HG02973 (cell line): ENCODE results near the gene STAT6.

Experiments
- ATAC-seq: cut with Tn5 transposase; IDR thresholded peaks from one replicate; pipeline ENCODE4 v1.9.1; 2021; ENCODE audit warnings: moderate library complexity; ENCODE audit not compliant: unreplicated experiment

Gene STAT6

GRCh38 chr12:57051011-57051410 is 60.2 kb downstream of the STAT6 start:
- ATAC-seq = no peak

GRCh38 chr12:57049890-57050289 is 61.3 kb downstream of the STAT6 start, which contains the start of gene MYO1A:
Gene MYO1A, minus strand, starts transcription at chr12:57050129. Its CDS starts 1,806 bp downstream, at chr12:57048323.
- ATAC-seq = no peak

GRCh38 chr12:57049119-57049446 is 62.1 kb downstream of the STAT6 start:
- ATAC-seq = no peak

GRCh38 chr12:57048423-57049118 is 62.6 kb downstream of the STAT6 start:
- no peak for ATAC-seq

- ATAC-seq = no peak
Observed at GRCh38 chr12:57047981-57048380, 63.2 kb downstream of the STAT6 start.

GRCh38 chr12:57046947-57047890 is 63.9 kb downstream of the STAT6 start:
- ATAC-seq = no peak

- no peak for ATAC-seq
Observed at GRCh38 chr12:57046086-57046791, 64.9 kb downstream of the STAT6 start.
